NCI-H345 (cell line): ENCODE measurements around the gene KLHL1.
A peak's percentile ranks its signal among the peaks of the same experiment; 100 is the strongest.

Experiments used
- DNase-seq: peaks from one replicate; lab custom pipeline; 2025; lab: John Stamatoyannopoulos, UW

KLHL1 gene

DNA sequence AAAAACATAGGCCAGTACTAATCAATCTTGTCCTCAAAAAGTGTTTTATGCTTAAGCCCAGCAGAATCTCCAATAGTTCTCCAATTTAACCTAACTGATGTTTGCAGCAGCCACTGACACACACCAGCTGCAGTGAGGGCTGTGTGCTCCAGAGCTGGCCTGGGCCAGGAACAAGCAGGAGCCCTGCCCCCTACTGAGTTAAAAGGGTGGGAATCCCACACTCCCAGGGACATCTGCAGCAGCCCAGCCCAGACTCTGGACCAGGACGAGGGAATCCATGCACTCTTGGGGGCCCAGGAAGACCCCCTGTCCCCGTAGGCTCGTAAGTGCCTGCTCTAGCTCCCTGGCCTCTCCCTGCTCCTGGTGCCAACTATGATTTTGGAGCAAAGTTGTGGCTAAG lies 92.1 kb downstream of the KLHL1 start:
- DNase-seq: no peak

DNA sequence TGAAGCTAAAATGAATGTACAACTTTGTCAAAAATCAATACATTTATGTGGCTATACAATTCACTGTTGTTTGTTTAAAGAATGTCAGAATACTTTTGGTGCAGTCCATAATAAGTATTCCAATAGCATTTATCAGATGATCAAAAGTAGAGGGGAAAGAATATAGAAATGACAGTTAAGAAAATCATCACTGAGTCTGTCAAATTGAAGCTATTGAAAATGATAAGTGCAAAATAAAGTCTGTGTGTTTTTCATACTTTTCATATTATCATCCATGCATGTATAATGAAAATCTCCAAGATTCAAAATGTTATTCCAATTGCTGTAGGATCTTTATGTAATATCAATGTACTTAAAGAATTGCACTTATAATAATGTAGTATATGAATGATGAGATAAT lies 93.9 kb downstream of the KLHL1 start:
- no peak for DNase-seq

DNA sequence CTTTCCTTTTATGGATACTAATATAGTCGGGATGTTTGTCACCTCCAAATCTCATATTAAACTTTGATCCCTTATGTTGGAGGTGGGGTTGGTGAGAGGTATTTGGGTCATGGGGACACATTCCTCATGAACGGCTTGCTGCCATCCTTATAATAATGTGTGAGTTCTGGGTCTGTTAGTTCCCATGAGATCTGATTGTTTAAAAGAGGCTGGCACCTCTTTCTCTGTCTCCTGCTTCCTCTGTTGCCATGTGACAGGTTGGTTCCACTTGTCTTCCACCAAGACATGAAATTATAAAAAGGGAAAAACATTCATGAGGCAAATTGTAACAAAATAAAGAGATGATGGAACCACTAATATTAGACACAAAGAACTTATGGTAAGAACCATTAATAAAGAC lies 108.4 kb downstream of the KLHL1 start:
- no peak for DNase-seq

DNA sequence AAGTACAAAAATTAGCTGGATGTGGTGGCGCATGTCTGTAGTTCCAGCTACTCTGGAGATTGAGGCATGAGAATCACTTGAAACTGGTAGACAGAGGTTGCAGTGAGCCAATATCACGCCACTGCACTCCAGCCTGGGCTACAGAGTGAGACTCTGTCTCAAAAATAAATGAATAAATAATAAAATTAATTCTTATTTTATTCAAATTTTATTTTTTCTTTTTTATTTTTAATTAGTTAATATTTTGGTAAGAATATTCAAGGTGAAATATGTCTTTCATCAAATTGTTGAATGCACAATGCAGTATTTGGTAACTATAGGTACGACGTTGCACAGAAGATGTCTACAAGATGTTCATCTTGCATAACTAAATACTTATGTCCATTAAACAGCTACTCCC lies 111.2 kb downstream of the KLHL1 start:
- no peak for DNase-seq

DNA sequence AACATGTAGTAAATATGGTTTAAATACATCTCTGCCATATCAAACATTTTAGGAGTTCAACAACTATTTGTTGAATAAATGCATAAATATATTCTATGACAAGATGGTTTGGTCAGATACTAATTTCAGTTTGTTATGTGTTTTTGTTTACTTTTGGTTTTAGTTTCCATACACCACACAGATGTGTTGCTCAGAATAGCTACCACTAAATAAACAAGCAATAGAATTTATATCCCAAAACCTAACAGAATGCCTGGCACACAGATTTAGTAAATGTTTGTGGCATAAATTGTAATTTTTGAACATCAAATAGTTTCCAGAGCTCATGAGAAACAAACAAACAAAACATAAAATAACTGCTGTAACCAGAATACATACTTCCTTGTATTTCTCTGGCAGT lies 127.5 kb downstream of the KLHL1 start:
- no peak for DNase-seq

DNA sequence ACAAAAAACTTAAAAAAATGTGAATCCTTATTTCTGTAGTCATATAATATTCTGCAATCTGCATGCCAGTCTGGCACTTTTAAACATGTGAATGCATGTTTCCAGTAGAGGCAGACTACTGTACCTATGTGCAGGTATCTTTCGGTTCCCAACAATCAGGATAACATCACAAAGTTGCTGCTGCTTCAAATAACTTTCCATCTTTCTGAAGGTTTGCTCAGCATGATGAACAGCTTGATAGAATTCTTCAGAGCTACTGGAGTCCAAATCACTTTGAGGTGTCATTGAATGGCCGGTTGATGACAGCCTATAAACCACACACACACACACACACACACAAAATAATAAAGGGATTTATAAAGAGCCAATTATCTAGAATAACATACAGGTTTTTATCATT lies 132.8 kb downstream of the KLHL1 start:
- no peak for DNase-seq

DNA sequence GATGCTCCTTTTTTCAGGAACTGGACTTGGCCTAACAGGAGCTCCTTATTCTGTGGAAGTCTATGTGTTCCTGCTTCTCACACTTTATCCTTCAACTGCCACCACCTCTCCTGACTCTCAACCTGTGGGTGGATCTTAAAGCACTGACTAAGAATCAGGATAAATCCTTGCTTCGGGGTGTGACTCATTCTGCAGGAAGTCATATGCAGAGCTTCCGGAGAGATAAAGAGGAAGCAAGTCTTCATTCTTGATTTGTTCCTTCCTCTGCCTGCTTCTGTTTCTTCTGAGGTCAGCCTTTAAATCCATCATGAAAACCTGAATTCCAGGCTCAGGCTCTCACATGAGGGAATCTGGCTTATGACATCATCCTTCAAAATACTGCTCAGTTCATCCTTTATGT lies 137.7 kb downstream of the KLHL1 start:
- DNase-seq: no peak

DNA sequence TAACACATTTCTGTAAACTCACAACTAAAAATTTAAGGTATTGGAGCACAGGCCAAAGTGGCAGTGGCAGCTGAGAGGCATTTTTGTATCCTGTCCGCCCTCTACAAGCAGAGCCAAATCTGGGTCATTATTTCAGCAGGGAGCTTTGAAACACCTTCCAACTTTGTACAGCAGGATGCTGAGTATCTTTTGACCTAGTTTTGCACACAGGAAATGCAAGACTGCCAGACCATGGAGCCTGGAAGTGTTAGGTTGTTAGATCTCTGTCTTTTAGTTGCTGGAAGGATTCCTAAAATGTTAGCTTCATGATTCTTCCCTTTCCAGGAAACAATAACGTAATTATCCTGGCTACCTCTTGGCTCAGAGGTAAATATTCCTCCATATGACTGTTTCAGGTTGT lies 149.2 kb downstream of the KLHL1 start:
- DNase-seq: no peak

DNA sequence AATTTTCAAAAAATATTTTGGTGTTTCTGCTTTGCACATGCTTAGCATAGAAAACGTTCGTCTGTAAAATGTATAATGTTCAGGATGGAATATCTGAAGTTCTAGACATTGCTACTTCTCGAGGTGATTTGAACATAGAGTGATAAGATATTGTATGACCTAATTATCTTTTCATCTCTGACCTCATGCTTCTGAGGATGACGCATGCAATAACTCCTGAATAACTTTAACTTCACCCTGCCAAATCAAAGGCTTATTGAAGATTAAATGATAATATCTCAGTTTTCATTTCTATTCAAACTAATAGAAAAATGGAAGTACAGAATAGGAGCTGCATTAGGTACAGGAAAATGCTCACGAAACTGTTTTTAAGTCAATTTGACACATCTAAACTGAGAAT lies 151.4 kb downstream of the KLHL1 start:
- no peak for DNase-seq

DNA sequence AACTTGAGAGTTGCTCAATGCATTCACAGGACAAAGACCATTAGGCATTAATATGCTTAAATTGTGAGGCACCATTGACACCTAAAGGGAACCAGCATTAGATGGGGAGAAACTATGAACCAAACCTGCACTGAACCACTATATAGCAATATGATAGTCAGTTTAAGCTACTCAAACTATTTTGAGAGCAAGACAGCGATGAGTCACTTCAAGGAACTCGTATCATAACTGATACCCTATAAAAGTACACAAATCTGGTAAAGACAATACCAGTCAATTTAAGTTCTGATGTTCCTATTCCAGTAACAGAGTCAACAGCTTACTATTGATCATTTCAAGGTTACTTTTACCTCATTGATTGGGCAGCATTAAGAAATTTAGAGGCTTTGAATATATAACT lies 151.9 kb downstream of the KLHL1 start:
- no peak for DNase-seq

DNA sequence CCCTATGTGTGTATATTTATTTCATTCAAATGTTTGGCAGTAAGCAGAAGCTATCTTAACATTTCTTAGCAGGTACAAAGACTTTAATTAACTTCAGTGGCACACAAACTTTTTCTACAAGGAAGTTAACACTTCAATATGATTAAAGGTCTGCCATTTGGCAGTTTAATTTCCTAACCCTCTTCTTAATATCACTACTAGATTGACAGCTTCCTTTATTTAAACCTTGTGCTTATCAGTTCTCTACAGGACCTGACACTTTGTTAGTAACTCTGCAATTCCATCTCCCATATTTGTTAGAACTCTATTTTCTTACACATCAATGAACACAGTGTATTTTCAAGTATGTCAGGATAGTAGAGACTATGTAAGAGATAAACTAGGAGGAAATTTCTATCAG lies 153.0 kb downstream of the KLHL1 start:
- DNase-seq: no peak

DNA sequence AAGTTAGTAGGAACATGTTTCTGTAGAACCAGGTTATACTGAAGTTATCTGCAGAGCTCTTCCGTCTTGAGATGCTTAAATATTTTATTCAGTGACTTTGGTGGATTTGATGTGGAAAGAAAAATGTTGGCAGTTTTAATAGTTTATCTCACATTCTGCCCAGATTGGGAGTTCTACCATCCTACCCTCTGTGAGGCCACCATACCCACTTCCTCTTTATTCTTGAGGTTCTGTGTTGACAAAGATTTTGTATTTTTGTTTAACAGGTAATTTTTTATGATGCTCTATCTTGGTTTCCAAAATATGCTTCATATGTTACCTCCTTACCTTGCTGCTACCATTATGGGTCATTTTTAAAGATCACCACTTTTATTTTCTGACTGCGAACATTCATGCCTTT lies 156.8 kb downstream of the KLHL1 start:
- DNase-seq: no peak

DNA sequence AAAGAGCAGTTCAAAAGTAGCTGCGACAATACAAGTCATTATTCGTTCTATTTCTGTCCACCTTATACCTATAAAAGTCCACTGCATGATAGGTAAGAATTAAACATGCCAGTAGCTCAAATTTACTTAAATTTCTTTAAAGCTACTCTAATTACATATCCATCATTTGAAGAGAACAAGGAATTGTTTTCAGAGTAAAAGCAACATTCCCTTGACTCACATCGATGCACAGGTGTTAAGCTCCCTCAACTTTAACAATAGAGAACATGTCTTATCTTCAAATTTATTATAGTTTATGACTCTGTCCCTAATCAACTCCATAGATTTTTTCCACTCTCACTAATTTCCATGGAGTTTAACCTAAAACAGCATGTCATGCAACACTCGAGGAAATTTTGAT lies 158.1 kb downstream of the KLHL1 start:
- DNase-seq: no peak

DNA sequence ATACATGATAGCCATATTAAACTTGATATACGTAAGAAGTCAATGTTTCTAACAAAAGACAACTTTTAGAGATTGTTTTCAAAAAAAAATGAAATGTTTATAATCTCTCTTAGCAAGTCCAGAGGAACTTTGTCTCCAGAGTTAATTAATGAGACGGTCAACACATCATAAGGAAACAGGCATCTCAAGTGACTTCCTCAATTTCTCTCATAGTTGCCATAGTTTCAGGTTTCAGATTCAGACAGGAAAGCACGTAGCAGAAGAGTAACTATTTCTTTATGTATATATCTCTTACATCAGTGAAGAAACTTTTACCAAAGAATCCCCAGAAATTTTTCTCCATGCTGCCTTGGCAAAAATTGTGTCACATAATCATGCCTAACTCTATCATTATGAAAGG lies 160.2 kb downstream of the KLHL1 start:
- no peak for DNase-seq

DNA sequence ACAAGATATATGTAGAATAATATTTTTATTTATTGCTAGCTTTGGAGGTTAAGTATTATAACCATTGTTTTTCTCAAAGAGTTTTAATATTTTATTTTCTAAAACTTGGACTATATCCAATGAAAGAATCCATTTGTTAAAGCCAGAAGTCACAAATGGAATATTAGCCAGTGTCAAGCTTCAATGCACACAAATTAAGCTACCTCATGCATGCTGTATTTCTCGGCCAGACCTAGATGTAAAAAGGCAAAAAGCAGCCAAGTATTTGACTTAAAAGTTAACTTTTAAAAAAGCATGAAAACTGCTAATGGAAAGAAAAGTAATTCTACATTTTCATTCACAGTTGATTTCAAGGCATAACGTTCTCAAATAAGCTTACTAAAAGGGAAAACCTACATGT lies 160.7 kb downstream of the KLHL1 start:
- DNase-seq: no peak

DNA sequence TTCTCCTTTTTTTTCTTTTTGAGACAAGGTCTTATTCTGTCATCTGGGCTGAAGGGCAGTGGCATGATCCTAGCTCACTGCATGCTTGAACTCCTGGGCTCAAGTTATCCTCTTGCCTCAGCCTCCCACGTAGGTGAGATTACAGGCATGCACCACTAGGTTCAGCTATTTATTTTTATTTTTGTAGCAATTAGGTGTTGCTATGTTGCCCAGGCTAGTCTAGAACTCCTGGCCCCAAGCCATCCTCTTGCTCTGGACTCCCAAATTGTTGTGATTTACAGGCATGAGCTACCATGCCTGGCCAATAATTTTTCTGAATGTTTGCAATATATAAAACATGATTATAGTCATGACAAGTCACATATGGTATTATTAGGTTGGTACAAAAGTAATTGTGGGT lies 161.7 kb downstream of the KLHL1 start:
- DNase-seq: no peak

DNA sequence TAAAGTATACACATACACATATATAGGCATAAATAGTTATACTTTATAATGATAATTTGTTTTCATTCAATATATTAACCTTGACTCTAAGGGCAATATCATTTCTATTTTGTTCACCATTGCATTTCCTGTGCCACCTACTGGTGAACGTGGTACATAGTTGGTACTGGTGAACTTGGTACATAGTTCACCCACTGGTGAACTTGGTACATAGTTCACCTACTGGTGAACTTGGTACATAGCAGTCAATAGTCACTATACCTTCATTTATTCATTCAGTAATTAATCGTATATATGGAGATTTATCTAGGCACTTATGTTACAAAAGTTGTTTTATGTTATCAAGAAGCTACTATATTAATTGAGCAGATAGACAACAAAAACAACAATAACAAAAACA lies 173.2 kb downstream of the KLHL1 start:
- DNase-seq: no peak

DNA sequence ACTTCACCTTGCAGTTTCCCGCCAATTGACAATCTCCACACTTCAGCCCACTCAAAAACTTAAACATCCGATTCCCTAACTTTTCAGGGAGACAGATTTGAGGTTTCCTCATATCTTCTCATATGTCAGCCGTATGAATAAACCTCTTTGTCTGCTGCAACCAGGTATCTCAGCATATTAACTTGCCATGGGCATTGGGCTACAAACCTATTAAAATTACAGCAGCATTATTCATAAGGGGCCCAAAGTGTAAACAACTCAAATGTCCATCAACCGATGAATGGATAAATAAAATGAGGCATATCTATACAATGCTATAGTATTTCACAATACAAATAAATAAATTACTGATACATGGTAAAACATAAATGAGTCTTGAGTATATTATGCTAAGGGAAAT lies 180.0 kb downstream of the KLHL1 start:
- DNase-seq: no peak

DNA sequence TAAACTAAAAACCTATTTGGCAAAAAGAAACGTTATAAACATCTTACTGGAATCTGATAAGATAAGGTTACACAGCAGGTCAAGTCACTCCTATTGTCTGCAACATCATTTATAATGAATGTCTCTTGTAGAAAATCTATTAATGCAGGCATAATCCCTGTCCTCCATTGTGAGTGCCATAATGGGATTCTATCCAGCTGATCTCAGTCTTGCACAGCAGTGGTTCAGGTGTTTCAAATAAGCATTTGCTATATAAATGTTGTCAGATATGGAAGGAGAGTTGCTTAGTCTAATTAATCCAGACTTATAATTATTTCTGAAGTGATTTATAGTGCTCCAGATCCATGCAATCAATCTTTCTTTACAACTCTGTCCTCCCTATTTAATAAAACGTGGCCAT lies 187.1 kb downstream of the KLHL1 start:
- DNase-seq: peak; percentile 13

DNA sequence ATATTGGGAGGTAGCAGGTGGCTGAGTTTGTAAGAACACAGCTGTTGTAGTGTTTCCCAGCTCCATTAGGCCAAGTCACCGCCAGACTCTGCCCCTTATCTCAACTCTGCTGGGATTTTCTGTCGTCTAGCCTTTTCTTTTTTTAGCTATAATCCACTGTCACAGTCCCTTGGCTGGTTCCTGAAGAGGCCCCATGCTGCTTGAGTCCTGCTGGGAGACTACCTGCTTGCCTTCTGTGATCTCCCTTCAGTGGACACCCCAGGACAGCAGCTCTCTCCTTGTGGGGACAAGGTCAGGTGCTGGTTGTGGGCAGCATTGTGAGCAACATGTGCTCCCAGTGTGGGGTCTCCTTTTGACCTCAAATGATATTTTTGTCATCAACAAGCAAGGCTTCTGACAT lies 195.6 kb downstream of the KLHL1 start:
- DNase-seq: peak; percentile 20

DNA sequence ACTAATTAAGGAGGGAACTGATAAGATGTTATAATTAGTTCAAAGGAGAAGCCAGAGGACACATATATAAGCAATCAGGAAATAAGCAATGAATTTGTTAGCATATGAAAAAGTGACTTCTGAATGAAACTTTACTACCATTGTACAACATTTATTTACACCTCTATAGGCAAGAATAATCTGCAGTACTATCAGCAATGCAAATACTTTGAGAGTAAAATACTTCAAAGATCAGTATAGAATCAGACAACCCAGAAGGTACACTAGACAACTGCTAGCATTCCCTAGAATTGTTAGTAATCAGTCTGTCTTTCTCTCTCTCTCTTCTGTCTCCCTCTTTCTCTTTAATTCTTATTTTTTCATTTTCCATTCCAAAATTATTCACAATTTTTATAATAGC lies 197.5 kb downstream of the KLHL1 start:
- no peak for DNase-seq

DNA sequence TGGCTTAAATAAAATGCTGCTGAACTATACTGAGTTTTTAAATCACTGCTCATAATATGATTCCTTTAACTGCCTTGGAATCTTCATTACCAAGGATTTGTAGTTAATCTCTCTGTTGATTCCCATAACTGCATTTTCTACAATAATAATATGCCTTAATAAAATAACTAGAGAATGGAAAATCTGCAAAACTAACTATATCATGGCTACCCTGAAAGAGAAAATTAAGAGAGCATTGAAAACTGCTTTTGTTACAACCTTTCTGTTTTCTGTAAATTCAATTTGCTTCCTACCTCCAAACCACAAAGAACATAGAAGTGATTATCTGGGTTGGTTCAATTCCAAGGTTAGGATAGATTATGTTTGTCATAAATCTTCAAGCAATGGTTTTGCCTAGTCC lies 203.5 kb downstream of the KLHL1 start:
- DNase-seq: no peak

DNA sequence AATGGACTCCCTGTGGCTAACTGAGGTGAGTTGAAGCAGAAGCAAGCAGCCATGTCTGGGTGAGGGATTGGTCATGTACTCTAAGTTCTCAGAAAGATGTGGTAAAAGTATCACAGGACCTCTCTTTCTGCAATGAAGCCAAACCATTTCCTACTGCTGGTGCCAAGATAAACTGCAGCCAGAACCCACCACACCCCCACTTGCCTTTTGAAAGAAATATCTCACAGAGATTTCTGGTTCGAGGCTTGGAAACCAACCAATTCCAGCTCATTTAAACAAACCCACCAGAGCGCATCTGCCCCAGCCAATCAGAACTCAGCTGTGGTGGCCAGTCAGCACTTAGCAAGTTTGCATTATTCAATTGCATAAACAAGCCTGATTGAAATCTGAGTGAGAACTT lies 205.2 kb downstream of the KLHL1 start:
- no peak for DNase-seq

DNA sequence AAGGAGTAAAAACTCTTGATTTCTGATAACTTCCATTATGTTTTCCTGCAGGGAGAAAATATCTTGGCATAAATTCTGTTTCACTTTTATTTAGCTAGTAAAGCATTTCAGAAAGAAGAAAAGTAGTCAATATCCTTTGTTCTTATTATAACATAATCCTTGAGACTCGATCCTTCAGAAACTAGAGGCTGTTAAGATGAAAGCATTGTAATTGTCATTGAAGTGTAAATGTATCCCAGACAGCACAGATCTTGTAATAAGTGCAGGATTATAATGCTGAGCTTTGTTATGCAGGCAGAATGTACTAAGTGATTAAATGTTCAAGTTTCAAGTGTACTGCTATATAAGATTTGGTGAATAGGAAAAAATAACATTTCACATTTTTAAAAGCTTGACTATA lies 225.8 kb downstream of the KLHL1 start:
- no peak for DNase-seq

DNA sequence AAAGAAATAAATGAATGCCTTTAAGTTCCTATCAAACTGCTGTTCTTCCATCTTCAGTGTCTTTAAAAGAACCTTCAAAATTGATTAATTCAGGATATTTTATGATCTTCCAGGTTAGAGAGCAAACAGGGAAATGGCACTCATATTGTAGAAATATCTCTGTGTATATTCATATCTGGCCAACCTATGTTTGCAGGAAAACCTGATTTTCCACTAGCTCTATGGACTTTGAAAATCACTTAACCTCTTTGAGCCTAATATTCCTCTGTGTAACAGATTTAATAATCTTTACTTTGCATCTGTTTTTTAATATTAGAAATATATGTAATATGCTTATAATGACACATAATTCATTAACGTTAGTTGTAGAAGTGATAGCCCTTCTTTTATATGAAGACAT lies 228.3 kb downstream of the KLHL1 start:
- DNase-seq: no peak
